GM18951 (cell line): ENCODE results near the gene ATXN1.

Source experiments
- POLR2A ChIP-seq: IDR thresholded peaks from 4 replicates; pipeline ENCODE4 v1.6.1; 2011; ENCODE audit warnings: mild to moderate bottlenecking; ENCODE audit not compliant: insufficient read length, insufficient read depth; ENCODE audit errors: extremely low read depth
- in situ Hi-C: fragments of 300-500 bp; cut with MboI; formaldehyde crosslinking; loops from one replicate; pipeline ENCODE4 v1.12.0; 2022; ENCODE audit warnings: low sequenced_read_pairs, mixed read lengths, inconsistent platforms; ENCODE audit not compliant: unreplicated experiment

Gene ATXN1

GRCh38 chr6:16360365-16360764 lies 400.9 kb downstream of the ATXN1 start:
- in situ Hi-C loops: no loop called here
- no peak for TF ChIP-seq POLR2A

- no peak for TF ChIP-seq POLR2A
Observed at GRCh38 chr6:16359563-16359962, 401.7 kb downstream of the ATXN1 start.

GRCh38 chr6:16358531-16359138 lies 402.6 kb downstream of the ATXN1 start:
- in situ Hi-C loops: no loop called here
- TF ChIP-seq POLR2A: no peak

More at GRCh38 chr6:16359563-16359962, 401.7 kb downstream of the ATXN1 start:
- in situ Hi-C loops: no loop called here

- no peak for TF ChIP-seq POLR2A
- in situ Hi-C loops: no loop called here
Observed at GRCh38 chr6:16355699-16356446, 405.4 kb downstream of the ATXN1 start.

- no peak for TF ChIP-seq POLR2A
- in situ Hi-C loops: no loop called here
Observed at GRCh38 chr6:16355238-16355637, 406.0 kb downstream of the ATXN1 start.

- in situ Hi-C loops: no loop called here
- no peak for TF ChIP-seq POLR2A
Observed at GRCh38 chr6:16354692-16355091, 406.6 kb downstream of the ATXN1 start.

GRCh38 chr6:16352821-16353438 lies 408.3 kb downstream of the ATXN1 start:
- in situ Hi-C loops: no loop called here
- no peak for TF ChIP-seq POLR2A

- in situ Hi-C loops: no loop called here
- no peak for TF ChIP-seq POLR2A
Observed at GRCh38 chr6:16352258-16352635, 409.0 kb downstream of the ATXN1 start.

GRCh38 chr6:16349544-16349943 lies 411.7 kb downstream of the ATXN1 start:
- in situ Hi-C loops: no loop called here
- TF ChIP-seq POLR2A: no peak

GRCh38 chr6:16346831-16347230 lies 414.4 kb downstream of the ATXN1 start:
- in situ Hi-C loops: no loop called here
- TF ChIP-seq POLR2A: no peak

GRCh38 chr6:16345449-16346330 lies 415.6 kb downstream of the ATXN1 start:
- in situ Hi-C loops: no loop called here
- no peak for TF ChIP-seq POLR2A

- in situ Hi-C loops: no loop called here
Observed at GRCh38 chr6:16344756-16345155, 416.5 kb downstream of the ATXN1 start.

GRCh38 chr6:16343593-16343992 lies 417.7 kb downstream of the ATXN1 start:
- in situ Hi-C loops: no loop called here
- no peak for TF ChIP-seq POLR2A

More at GRCh38 chr6:16344756-16345155, 416.5 kb downstream of the ATXN1 start:
- no peak for TF ChIP-seq POLR2A
